NK-92 treated with Interleukin-12 subunit alpha and Interleukin-12 subunit beta, amount 100 ng/mL, for 24 hours (cell line): ENCODE results near the gene SLC35G3.
"Not testable (repeated sequence)": the region's sequence is repeated elsewhere in the genome, so short reads cannot be mapped to it uniquely, and the experiment has no call there.

Experiments
- DNase-seq: peaks from one replicate; lab custom pipeline; 2025; lab: John Stamatoyannopoulos, UW

SLC35G3 gene

DNA sequence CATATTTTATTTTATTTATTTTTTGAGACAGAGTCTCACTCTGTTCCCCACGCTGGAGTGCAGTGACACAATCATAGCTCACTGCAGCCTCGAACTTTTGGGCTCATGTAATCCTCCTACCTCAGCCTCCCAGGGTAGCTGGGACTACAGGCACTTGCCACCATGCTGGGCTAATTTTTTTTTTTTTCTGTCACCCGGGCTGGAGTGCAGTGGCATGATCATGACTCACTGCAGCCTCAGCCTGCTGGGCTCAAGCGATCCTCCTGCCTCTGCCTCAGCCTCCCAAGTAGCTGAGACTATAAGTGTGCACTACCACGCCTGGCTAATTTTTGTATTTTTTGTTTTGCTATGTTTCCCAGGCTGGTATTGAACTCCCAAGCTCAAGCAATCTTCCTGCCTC is 29.5 kb downstream of the SLC35G3 start:
- DNase-seq, result no peak

DNA sequence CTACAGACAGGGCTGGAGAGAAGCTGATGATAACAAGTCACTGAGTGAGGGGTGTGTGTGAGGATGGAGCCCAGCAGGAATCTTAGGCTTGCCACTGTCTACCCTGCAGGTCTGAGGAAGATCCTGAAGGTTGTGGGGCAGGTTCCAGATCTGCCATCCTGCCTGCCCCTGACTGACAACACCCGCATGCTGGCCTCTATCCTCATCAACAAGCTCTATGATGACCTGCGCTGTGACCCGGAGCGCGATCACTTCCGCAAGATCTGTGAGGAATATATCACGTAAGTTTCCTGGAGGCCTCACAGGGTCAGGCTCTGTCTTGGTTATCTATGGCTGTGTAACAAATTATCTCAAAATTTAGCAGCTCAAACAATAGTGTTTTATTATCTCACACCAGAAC is 30.3 kb downstream of the SLC35G3 start:
- no peak for DNase-seq

DNA sequence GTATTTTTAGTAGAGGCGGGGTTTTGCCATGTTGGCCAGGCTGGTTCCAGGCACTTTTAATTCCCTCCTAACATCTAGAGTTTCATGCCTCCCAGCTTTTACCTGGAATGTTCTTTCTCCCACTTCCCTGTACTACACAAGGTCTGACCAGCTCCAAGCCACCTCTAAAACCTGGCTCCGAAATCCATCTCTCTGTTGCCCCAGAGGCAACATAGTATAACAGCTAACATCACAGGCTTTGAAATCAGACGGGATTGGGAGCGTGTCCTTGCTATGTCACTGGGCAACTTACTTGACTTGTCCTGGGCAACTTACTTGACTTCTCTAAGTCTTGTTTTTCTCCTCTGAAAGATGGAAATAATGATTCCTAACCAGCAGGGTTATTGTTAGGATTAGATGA is 31.4 kb downstream of the SLC35G3 start:
- DNase-seq, result no peak

DNA sequence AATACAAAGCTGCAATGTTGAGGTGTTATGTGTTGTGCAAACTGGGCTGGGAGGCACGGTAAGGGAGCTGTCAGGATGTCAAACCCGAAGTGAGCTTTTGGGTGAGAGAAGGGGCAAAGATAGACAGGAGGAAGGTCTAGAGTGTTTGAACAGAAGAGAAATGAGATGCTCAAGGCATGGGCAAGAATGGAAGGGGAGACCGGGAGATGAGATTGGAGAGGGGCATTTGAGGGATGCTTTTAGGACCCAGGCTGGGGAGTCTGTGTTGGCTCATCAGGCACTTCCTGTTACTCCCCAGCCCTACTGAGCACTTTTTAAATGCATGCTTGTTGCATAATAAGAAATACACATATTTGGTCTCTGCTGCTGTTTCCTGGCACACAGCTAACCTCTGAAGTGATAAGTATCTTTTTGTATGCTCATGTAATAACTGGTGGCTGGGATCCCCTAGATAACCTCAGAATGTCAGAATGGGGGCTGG is 32.9 kb downstream of the SLC35G3 start:
- peak; percentile 59 for DNase-seq

DNA sequence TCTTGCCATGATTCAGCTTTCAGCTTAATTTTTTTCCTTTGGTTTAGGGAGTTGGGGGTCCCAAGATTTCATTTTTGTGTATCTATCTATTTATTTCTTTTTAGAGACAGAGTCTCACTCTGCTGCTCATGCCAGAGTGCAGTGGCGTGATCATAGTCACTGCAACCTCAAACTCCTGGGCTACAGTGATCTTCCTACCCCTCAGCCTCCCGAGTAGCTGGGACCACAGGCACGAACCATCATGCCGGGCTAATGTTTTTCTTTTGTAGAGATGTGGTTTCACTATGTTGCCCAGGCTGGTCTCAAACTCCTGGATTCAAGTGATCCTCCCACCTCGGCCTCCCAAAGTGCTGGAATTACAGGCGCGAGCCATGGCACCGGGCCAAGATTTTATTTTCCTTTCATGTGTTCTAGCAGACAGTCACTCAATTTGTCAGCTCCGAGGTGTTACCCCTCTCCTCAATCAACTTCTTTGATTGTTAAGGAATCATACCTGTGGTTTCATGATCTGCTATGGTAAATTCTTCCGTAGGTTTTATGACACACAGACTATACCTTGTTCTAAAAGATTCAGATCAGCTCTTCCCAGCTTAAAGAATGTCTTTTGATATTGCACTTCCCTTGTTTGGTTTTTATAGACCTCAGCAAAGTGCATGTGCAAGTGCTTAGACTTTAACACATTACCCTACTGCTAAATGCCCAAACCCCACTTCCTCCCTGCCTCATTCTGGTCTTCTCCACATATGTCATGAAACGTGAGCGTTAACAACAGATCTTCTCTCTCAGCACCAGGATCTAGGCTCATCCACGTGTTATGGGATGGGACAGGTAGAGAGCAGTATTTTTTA is 33.6 kb downstream of the SLC35G3 start:
- DNase-seq, result peak; percentile 45

DNA sequence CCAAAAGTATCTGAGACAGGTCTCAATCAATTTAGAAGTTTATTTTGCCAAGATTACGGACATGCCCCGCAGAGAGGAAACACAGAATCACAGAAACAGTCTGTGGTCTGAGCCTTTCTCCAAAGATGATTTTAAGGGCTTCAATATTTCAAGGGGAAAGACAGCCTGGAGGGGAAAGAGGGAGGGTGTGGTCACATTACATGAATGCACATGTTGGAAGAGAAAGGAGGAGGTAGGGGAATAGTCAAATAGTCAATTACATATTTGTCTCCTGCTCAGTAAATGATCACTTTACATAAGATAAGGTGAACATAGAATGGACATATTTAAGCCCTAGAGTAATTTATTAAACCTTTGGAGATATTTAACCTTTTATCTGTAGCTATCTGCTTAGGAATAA is 34.3 kb downstream of the SLC35G3 start:
- DNase-seq, result no peak

DNA sequence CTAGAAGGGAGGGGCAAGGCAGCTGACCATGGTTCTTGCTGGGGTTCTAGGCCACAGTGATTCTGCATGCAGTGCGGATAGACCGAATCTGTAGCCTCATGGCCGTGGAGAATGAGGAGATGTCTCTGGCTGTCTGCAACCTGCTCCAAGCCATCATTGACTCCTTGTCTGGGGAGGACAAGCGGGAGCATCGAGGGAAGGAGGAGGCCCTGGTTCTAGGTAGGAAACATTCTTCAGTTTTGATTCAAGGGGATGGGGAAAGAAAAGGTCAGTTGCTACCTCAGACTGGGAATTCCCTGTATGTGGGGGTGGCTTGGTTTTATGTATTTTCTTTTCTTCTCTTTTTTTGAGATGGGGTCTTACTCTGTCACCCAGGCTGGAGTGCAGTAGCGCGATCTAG is 38.9 kb downstream of the SLC35G3 start:
- DNase-seq, result no peak

DNA sequence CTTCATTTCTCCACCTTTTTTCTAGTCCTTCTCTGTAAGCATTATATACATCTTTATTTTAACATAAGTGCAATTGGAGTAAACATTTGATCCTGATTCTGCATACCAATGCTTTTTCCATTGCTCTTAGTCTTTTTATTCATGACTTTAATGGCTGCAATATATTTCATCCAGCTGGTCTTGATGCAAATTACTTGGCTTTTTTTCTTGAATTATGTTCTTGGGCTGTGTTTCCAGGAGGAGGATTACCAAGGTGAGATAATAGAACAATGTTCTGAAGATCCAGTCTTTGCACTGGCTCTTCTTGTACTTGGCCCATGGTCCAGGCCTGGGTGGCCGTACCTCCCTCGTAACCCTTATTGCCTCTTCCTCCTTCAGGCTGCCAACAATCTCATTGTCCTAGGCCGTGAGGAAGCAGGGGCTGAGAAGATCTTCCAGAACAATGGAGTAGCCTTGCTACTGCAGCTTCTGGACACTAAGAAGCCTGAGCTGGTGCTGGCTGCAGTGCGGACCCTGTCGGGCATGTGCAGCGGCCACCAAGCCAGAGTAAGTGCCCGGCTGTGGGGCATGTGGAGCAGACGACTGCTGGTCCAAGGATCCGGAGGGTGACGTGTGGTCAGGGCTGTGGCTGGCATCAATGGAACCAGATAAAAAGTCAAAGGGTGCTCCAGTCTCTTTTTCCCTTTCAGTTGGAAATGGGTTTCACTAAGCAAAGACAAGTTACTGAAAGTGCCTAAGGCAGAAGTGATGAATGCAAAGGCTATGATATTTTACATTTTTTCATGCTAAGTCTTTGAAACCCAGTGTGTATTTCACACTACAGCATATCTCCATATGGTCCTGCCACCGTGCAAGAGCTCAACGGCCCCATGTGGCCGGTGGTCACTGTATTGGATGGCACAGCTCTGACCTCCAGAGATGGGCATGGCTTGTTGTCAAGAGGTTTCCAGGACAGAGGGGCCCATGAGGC is 39.7 kb downstream of the SLC35G3 start:
- no peak for DNase-seq

DNA sequence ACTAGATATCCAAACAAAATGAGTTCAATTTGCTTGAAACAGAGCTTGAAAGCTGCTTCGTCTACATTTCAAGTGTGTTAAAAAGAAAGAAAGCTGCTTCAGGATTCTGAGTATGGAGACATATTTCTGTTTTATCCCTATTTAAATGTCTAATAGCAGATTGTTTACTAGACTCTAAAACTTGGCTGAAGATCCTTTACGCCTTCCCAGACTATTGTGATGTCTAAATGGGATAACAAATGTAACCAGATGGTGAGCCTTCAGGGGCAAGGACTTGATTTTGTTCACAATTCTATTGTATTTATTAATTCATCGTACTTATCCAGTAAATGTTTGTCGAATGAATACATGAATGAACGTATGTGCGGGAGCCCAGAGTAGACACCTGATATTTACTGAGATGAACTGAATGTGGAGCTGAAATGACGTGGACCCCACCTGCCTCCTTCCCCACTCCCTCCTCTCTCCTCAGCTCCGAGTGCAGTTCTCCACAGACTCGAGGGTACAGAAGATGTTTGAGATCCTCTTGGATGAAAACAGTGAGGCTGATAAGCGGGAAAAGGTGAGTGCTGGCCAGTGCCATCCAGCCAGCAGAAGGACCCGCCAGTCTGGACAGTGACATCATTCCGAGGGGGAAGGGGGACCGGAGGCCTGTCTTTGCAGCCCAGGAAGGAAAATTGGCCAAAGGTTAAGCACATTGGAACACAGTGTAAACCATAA is 41.6 kb downstream of the SLC35G3 start:
- DNase-seq, result no peak

DNA sequence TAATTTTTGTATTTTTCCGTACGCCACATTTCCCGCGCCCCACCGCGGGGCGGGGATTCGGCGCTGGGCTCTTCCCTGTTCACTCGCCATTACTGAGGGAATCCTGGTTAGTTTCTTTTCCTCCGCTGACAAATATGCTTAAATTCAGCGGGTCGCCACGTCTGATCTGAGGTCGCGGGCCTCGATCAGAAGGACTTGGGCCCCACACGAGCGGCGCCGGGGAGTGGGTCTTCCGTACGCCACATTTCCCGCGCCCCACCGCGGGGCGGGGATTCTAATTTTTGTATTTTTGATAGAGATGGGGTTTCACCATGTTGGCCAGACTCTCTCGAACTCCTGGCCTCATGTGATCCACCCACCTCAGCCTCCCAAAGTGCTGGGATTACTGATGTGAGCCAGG is 43.1 kb downstream of the SLC35G3 start:
- DNase-seq, result not testable (repeated sequence)

DNA sequence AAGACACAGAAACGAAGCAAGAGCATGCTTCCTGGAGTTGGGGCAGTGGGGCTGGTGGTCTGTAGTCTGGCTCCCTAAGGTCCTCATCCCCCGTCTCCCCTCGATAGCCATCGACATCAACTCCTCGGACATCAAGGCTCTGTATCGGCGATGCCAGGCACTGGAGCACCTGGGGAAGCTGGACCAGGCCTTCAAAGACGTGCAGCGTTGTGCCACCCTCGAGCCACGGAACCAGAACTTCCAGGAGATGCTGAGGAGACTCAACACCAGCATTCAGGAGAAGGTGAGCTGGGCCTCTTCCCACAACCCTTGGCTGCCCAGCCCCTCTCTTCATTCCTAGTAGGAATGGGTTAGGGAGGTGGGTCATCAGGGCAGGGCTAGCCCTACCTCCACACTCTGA is 44.3 kb downstream of the SLC35G3 start:
- DNase-seq, result no peak

DNA sequence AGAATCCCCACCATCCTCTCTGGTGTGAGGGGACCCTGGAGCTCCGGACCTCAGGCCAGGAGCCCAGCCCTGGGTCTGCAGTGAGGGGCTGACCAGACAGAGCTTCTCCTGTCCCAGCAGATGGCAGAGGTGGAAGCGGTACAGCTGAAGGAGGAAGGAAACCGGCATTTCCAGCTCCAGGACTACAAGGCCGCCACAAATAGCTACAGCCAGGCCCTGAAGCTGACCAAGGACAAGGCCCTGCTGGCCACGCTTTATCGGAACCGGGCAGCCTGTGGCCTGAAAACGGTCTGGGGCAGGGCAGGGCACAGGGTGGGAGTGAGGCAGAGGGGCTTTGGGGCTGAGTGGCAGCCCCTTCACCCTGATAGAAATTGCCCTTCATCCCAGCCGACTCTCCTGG is 46.0 kb downstream of the SLC35G3 start:
- no peak for DNase-seq

DNA sequence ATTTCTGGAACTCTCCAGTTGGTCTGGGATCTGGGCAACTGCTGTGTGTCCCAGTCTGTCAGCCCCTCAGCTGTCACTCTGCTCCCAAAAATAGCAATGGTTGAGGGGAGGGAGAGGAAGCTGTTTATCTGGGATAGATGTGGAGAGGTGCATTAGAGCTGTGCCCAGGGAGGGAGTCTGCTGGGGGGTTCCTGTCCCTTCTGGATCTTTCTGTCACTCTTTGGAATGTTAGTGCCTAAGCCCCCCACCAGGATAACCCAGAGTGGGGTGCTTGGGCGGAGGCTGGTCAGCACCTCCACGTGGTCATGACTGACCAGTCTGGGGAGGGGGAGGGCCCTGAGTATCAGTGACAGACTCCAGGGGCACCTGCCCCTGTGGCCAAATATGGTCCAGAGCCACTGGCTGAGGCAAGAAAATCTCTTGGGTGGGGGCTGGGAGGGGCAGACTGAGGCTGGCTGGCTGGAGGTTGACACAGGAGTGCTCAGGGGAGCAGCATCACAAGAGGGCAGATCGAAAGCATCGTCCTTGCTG is 46.8 kb downstream of the SLC35G3 start, which contains the start of gene UNC45B:
Gene UNC45B (plus strand): TSS at position 443 of the 531 bp plus-strand sequence. CDS start 447 bp downstream, outside the sequence.
- no peak for DNase-seq

DNA sequence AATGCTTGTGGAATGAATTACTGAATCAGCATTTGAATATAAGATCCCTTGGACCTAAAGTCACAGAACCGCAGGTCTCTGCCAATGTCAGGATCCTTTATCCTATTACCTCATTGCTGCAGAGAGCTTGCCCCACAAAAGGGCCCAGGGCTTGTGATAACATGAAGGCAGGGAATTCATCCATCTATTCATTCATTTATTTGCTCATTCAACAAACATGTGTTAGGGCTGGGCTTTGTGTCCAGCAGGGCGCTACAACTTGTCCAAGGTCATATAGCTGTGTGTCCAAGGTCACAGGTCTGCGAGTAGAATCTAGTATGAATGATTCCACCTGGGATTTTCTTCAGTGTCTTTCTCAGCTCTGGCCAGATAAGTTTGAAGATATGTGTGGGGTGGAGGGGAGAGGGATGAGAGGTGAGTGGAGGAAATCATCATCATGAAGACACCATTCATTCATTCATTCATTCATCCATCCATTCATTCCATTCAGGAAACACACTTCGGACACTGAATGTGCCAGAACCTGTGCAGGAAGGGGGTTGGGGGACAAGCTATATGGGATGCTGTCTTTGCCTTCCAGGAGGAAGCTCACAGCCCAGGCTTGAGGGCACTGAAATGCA is 47.9 kb downstream of the SLC35G3 start:
- no peak for DNase-seq

DNA sequence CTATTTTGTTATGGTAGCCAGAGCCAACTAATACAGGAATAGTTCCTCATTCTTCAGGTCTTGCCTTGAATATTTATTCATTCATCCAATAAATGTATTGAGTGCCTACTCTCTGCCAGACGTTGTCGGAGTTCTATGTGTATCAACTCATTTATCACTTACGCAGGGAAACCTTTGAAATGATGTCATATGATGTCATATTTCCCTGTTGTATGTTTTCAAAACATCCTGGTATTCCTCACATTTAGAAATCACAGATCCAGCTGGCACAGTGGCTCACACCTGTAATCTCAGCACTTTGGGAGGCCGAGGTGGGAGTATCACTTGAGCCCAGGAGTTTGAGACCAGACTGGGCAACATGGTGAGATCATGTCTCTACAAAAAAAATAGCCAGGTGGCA is 49.4 kb downstream of the SLC35G3 start:
- no peak for DNase-seq
